Measurements from ENCODE around the gene NGEF.
"Not testable (repeated sequence)": the region's sequence is repeated elsewhere in the genome, so short reads cannot be mapped to it uniquely, and the experiment has no call there.

NGEF gene

DNA sequence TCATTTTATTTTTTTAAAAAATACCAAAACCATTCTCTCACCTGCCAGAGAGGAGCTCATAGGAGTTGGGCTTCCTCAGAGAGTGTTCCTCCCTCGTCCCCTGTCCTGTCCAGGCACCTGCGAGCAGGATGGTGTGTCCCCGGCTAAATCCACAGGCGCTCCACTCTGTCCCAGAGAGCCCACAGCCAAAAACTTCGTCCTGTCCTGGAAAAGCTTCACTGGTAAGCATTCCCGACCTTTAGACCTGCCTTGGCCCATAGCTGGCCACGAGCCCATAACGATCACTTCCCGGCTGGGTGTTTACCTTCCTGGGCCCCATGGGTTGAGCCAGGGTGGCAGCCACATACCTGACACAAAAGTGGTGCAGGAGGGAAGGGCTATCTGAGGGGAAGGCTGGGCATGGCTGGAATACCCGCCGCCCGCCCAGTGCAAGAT lies at the start of gene NGEF:
Gene NGEF (minus strand): TSS at position 230 of the 435 bp plus-strand sequence. CDS start 38,366 bp downstream, outside the sequence.
- DNase-seq = peak; percentile 49

DNA sequence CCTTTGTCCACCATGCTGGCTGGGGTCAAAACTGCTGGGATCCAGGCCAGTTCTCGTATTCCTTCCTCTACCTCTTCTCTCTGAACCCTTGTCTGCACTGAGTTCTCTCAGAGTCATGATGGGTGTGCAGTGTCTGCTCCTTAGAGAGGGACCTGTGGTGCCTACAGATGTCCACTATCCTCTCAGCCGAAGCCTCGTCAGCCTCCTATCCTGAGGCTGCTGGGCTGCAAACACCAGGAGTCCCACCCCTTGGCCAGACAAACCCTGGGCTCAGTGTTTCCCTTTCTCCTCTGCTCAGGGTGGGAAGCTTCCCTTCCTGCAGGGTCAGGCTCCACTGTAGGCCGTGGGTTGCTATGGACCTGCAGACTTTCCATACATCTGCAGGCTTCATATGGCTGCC lies 49.4 kb upstream of the NGEF start:
- peak; percentile 60 for DNase-seq

DNA sequence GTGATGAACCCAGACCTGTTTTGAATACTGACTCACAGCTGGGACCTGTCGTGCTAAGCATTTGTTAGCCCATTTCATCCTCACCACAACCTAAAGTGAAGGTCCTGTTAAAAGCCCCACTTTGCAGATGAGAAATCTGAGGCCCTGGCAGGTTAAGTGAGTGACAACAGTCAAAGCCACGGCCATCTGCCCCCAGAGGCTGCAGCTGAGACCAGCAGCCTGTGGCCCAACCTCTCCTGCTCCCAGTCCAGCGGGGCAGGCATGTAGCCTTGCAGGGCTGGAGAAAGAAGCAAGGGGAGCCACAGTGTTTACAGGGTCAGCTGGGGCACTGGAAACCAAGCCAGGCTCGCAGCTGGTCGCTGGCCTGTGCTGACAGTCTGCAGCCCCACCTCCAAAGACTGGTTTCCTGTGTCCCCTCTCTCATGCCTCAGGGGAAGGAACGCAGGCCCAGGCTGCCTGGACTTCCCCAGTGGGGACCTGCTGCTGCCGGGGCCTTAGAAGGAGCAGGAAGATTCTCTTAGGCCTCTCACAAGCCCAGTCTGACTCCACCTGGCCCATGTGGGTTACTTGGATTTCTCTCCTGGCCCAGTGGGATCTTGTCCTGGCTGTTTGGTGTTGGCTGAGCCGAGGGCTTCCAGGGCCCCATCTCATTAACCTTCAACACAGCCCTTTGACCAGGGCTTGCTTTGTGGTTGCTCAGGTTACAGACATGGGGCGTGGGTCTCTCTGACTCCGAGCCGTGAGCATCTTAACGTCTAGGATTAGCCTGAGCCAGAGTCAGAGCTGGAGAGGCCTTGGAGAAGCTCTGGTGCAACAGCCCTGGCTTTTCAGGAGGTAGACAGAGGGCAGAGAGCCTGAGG lies 48.8 kb upstream of the NGEF start:
- DNase-seq = peak; percentile 76

- peak; percentile 73 for DNase-seq
Observed at GRCh38 chr2:233060980-233061590, 48.0 kb upstream of the NGEF start.

GRCh38 chr2:233060501-233060979 lies 47.5 kb upstream of the NGEF start:
- no peak for DNase-seq

GRCh38 chr2:233059797-233060500 lies 46.9 kb upstream of the NGEF start, which contains the start of gene INPP5D:
INPP5D (plus strand) TSS chr2:233060342; CDS start chr2:233060479, 137 bp downstream.
- DNase-seq = peak; percentile 90

GRCh38 chr2:233059547-233059796 lies 46.4 kb upstream of the NGEF start:
- no peak for DNase-seq

DNA sequence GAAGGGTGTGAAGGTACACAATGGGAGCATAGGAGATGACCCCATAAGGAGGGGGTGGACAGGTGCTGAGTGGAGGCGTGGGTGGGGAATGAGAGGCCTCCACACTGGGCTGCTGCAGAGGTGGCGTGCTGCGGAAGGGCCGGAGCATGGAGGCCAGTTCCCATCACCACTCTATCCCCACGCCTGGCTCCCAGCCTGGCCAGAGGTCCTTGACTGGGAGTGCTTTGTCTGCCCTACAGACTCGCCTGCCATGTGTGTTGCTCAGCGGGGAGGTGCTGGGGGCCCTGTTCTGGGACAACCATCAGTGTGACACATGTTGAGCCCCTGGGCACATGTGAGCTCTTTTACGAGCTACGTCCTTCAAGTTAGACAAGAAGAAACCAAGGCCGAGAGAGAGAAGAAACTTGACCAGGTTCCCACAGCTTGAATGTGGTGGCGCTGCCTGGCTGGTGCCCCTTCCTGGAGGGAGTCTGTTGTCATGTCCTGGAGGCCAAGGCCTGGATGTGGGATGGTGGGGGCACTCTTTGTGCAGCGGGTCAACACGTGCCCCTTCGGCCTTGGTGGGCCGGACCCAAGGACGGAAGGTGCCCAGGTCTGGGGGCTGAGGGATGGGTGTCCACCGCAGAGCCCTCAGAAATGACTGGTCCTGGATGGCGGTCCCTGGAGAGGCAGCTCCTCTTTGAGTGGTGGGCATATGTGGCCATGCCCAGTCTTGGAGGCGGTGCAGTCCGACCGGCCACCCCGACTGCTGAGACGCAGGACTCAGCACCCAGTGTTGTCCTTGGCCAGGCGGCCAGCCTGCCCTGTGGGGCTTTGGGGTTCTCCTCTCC lies 45.9 kb upstream of the NGEF start:
- peak; percentile 62 for DNase-seq

DNA sequence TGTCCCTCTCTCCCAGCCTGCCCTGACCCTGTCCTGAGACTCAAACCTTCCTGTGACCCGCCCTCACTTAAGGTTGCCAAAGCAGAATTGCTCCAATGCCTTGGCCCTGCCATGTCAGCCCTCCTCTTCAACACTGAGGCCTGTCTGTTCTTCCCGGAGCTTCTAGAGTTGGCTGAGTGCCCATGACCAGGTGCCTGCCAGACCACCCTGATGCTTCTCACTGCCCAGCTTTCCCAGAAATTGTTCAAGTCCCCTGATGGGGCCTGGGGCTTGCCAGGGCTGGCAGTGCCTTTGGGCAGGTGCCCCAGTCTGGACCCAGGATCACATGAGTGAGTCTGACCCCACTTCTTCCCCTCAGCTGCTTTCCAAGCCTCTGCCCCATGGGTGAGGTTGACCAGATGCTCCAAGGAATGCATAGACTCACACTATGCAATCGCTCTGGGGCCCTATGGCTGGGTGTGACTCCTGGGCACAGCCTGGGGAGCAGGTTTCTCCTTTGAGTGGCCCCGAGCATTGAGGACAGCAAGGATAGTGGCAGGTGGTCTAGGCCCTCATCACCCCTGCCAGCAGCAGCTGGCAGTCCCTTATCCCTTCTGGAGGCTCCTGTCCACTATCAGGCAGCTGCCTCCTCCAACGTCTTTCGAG lies 44.0 kb upstream of the NGEF start:
- DNase-seq = peak; percentile 55

- DNase-seq = no peak
Observed at GRCh38 chr2:233055362-233055761, 42.3 kb upstream of the NGEF start.

DNA sequence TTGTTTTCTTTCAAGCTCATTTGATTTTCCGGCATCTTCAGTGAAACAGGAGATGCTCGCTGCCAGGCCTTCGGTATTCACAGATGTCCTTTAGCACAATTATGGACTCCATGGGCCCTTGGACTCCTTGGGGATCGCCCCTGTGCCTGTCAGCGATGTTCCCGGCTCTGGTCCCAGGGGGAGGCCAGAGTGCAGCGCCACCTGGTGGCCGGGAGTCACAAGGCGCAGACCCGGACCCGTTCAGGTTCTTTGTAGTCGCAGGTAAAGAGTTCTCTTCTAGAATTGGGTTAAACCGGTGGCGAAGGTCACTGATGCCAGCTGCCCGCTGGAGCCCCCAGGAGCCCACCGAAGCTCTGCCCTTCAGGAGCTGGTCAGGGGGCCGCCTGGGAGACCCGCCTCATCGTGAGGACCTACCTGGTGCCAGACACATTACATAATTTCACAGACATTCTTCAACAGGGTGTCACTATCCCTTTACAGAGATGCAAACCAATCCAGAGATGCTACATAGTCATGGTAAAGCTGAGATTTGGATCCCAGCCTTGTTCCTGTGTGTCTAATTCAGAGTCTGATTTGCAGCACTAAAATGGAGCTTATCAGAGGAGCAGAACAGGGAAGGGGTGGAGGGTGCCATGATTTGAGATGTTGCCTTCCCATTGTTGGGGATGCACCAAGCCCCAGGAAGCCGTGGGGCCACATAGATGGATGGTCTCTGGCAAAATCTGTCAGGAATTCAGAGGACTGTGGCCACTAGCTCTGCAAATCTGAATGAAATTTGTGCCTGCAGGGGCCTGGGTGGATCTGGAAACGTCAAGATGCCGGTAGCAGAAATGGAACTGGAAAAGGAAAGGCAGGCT lies 41.1 kb upstream of the NGEF start:
- peak; percentile 92 for DNase-seq

DNA sequence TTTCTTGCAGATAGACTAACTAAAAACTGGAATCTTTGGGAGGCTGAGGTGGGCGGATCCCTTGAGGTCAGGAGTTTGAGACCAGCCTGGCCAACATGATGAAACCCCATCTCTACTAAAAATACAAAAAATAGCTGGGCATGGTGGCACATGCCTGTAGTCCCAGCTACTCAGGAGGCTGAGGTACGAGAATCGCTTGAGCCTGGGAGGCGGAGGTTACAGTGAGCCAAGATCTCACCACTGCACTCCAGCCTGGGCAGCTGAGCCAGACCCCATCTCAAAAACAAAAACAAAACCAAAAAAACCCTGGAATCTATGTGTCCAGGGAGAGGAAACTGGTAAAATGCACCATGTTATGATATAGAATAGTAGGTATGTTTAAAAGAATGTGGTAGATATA lies 39.5 kb upstream of the NGEF start:
- not testable (repeated sequence) for DNase-seq

- peak; percentile 51 for DNase-seq
Observed at GRCh38 chr2:233051241-233052149, 38.4 kb upstream of the NGEF start.

GRCh38 chr2:233049194-233049761 lies 36.2 kb upstream of the NGEF start:
- peak; percentile 45 for DNase-seq

- peak; percentile 51 for DNase-seq
Observed at GRCh38 chr2:233048569-233049193, 35.6 kb upstream of the NGEF start.

DNA sequence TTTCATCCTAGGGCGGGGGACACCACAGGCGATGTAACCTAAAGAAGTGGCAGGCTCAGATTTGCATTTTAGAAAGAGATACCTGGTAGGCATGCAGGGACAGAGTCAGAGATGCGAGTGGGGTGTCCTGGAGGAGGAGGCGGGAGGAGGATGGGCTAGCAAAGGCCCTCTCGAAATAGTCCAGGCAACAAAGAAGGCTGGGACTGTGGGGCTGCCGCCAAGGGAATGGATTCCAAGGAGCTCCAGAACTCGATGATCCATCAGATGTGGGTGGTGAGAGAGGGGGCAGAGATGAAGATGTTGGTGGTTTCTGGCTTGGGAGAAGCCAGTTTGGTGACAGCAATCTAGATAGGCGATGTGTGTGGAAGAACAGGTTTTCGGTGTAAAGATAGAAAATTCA lies 34.6 kb upstream of the NGEF start:
- DNase-seq = peak; percentile 48

- DNase-seq = peak; percentile 31
Observed at GRCh38 chr2:233047206-233047605, 34.1 kb upstream of the NGEF start.

DNA sequence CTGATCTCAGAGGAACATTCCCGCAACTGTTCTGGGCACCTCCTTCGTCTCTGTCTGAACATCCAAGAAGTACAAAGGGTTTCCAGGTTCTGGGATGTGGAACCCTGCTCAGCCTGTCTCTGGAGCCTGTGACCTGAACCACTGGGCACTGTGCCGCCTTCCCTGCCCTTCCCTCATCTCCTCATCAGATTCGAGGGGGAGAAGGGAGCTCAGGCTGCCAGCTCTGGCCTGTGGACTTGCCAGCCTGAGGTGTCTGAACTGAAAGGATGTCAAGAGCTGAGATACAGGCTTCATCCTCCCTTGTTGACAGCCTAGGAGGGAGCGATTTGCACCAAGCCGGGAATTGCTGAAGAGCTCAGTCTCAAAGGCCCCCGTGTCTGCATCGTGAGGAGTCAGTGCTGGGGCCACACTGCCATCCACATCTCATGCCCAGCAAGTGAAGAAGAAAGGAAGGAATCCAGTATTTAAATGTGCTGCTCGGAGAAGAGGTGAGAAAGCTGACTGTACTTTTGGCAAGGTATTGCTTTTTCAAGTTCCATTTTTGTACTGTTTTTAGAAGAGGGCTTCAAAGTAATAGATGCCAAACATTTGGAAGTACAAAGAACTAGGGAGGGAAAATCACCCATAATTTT lies 32.0 kb upstream of the NGEF start:
- DNase-seq = no peak

DNA sequence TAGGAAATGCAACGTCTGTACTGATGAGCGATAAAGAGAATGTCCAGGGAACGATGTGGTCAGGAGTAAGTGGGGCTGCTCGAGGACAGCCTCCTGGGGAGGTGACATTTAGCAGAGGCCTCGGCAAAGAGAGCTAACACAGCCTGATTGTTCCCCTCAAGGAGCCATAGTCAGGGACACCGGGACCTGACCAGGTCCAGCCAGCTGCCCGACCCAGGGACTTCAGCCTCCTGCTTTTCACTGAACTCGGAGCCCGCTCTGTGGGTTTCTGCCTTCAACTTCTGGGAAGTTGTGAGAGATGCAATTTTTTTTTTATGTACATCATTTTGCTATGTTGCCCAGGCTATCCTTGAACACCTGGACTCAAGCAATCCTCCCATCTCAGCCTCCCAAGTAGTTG lies 29.5 kb upstream of the NGEF start:
- no peak for DNase-seq
